Chondrocyte (in vitro differentiated cells): ENCODE data around the gene LRRTM3. TPM values are rescaled to one million over a fixed set of nuclear protein-coding genes. Genes with fewer than 3 reads are reported as not detected.

ENCODE experiments used
- DNase-seq: peaks from one replicate; pipeline ENCODE4 v3.0.0; 2021; ENCODE audit warnings: mixed read lengths, low spot score
- H3K27ac Mint-ChIP-seq: one replicate; pipeline ENCODE4 v1.8.0; 2021; ENCODE audit warnings: mild to moderate bottlenecking, moderate library complexity, mixed read lengths; ENCODE audit not compliant: unreplicated experiment
- H3K27me3 Mint-ChIP-seq: 2 replicates; pipeline ENCODE4 v1.8.0; 2021; ENCODE audit warnings: low read depth, mixed read lengths
- H3K36me3 Mint-ChIP-seq: 2 replicates; pipeline ENCODE4 v1.8.0; 2021; ENCODE audit warnings: low read depth, mixed read lengths
- H3K4me1 Mint-ChIP-seq: 2 replicates; pipeline ENCODE4 v1.8.0; 2021; ENCODE audit warnings: low read depth, mild to moderate bottlenecking, mixed read lengths
- H3K4me3 Mint-ChIP-seq: one replicate; pipeline ENCODE4 v1.8.0; 2021; ENCODE audit warnings: mild to moderate bottlenecking, moderate library complexity, mixed read lengths; ENCODE audit not compliant: unreplicated experiment
- H3K9me3 Mint-ChIP-seq: 2 replicates; pipeline ENCODE4 v1.8.0; 2021; ENCODE audit warnings: low read depth, mixed read lengths
- CTCF ChIP-seq: fragments of 200-600 bp; sonication (generic); IDR thresholded peaks from 2 replicates; pipeline ENCODE4 v1.5.0; 2021; ENCODE audit warnings: antibody characterized with exemption, mild to moderate bottlenecking, moderate library complexity
- total RNA-seq: library from RNA; stranded (reverse); gene quantifications from 3 replicates; pipeline ENCODE4 v1.2.1, GENCODE V29; 2021

The LRRTM3 gene
- total RNA-seq, 1 donor from 2014 or later: not detected

GRCh38 chr10:67011480-67011879 is 85.6 kb downstream of the LRRTM3 start:
- peaks cover 5% of the 10 kb centered on the region for H3K4me1 Mint-ChIP-seq
- H3K4me3 Mint-ChIP-seq: no peak overlapping the region
- H3K27me3 Mint-ChIP-seq: no peaks in the 10 kb centered on the region
- DNase-seq: no peak
- TF ChIP-seq CTCF: no peak
- no peaks in the 10 kb centered on the region for H3K36me3 Mint-ChIP-seq
- H3K27ac Mint-ChIP-seq: no peak overlapping the region
- no peaks in the 10 kb centered on the region for H3K9me3 Mint-ChIP-seq

- no peak for DNase-seq
- no peaks in the 10 kb centered on the region for H3K36me3 Mint-ChIP-seq
- peaks cover 5% of the 10 kb centered on the region for H3K4me1 Mint-ChIP-seq
- no peak overlapping the region for H3K27ac Mint-ChIP-seq
- TF ChIP-seq CTCF: no peak
- no peak overlapping the region for H3K4me3 Mint-ChIP-seq
- no peaks in the 10 kb centered on the region for H3K9me3 Mint-ChIP-seq
- H3K27me3 Mint-ChIP-seq: no peaks in the 10 kb centered on the region
Measured at GRCh38 chr10:67011981-67012380, 86.1 kb downstream of the LRRTM3 start.

- Mint-ChIP-seq H3K27me3 (no peaks in the 10 kb centered on the region), H3K36me3 (no peaks in the 10 kb centered on the region)
Measured at GRCh38 chr10:67015225-67015624, 89.4 kb downstream of the LRRTM3 start.

GRCh38 chr10:67017218-67017617 is 91.4 kb downstream of the LRRTM3 start:
- no peaks in the 10 kb centered on the region for H3K36me3 Mint-ChIP-seq
- no peak for TF ChIP-seq CTCF
- H3K4me3 Mint-ChIP-seq: no peak overlapping the region
- no peaks in the 10 kb centered on the region for H3K9me3 Mint-ChIP-seq
- H3K4me1 Mint-ChIP-seq: peaks cover 5% of the 10 kb centered on the region
- H3K27me3 Mint-ChIP-seq: no peaks in the 10 kb centered on the region
- H3K27ac Mint-ChIP-seq: no peak overlapping the region
- no peak for DNase-seq

More at GRCh38 chr10:67015225-67015624, 89.4 kb downstream of the LRRTM3 start:
- DNase-seq: no peak
- Mint-ChIP-seq H3K9me3 (no peaks in the 10 kb centered on the region), H3K4me3 (no peak overlapping the region), H3K27ac (no peak overlapping the region), H3K4me1 (peaks cover 5% of the 10 kb centered on the region)
- no peak for TF ChIP-seq CTCF

- Mint-ChIP-seq H3K9me3 (no peaks in the 10 kb centered on the region), H3K4me3 (no peak overlapping the region), H3K27me3 (peaks cover 2% of the 10 kb centered on the region), H3K4me1 (no peaks in the 10 kb centered on the region), H3K36me3 (no peaks in the 10 kb centered on the region), H3K27ac (no peak overlapping the region)
- no peak for TF ChIP-seq CTCF
- DNase-seq: no peak
Measured at GRCh38 chr10:67022099-67022498, 96.3 kb downstream of the LRRTM3 start.
